IMR-90 (cell line): ENCODE measurements around the gene SLC9B2. TPM values are rescaled to one million over a fixed set of nuclear protein-coding genes. Genes with fewer than 3 reads are reported as not detected.

Source experiments
- ATAC-seq: fragments of 200-7000 bp; cut with Tn5 transposase; 2 replicates; pipeline ENCODE4 v1.9.1; 2020; ENCODE audit warnings: low read depth, mild to moderate bottlenecking, moderate library complexity
- BruUV-seq: library from RNA; stranded (reverse); fragments of 400-500 nt; replicated peaks from 2 replicates; lab custom pipeline; 2021; lab: Mats Ljungman, UMichigan
- CTCF ChIA-PET: fragments of 300-600 bp; formaldehyde crosslinking; extraction: SDS; loops from one replicate; lab custom pipeline; 2021; ENCODE audit warnings: antibody characterized with exemption; lab: Yijun Ruan, JAX
- POLR2A ChIA-PET: fragments of 300-600 bp; sonication (Branson Sonifier 250); formaldehyde crosslinking; loops from one replicate; lab custom pipeline; 2022; ENCODE audit warnings: antibody characterized with exemption; ENCODE audit not compliant: unreplicated experiment; lab: Charles Lee
- DNase-seq: peaks from one replicate; pipeline ENCODE4 v3.0.0; 2013
- H2AFZ ChIP-seq: replicated peaks from 2 replicates; pipeline ENCODE3; 2013; ENCODE audit warnings: low read length, mild to moderate bottlenecking; ENCODE audit not compliant: poor library complexity
- H2AK5ac ChIP-seq: 2 replicates; pipeline ENCODE4 v1.6.1; 2013; ENCODE audit warnings: low read depth, low read length, inconsistent platforms
- H2AK9ac ChIP-seq: replicated peaks from 2 replicates; pipeline ENCODE3; 2013; ENCODE audit warnings: mild to moderate bottlenecking, low read depth, low read length, moderate library complexity; ENCODE audit not compliant: poor library complexity
- H2BK120ac ChIP-seq: 2 replicates; pipeline ENCODE4 v1.6.1; 2013; ENCODE audit warnings: low read depth, low read length, inconsistent platforms
- H2BK15ac ChIP-seq: 3 replicates; pipeline ENCODE4 v1.6.1; 2013; ENCODE audit warnings: low read depth, low read length, inconsistent platforms
- H2BK20ac ChIP-seq: 2 replicates; pipeline ENCODE4 v1.6.1; 2013; ENCODE audit warnings: low read depth, mild to moderate bottlenecking, inconsistent platforms, low read length, moderate library complexity
- H2BK5ac ChIP-seq: 2 replicates; pipeline ENCODE4 v1.6.1; 2013; ENCODE audit warnings: mild to moderate bottlenecking, low read depth, low read length, inconsistent platforms; ENCODE audit not compliant: poor library complexity, severe bottlenecking
- H3K14ac ChIP-seq: replicated peaks from 2 replicates; pipeline ENCODE4 v1.6.1; 2013; ENCODE audit warnings: low read depth, low read length, inconsistent platforms
- H3K18ac ChIP-seq: 2 replicates; pipeline ENCODE4 v1.6.1; 2013; ENCODE audit warnings: low read depth, low read length, control low read depth
- H3K23ac ChIP-seq: 2 replicates; pipeline ENCODE4 v1.6.1; 2013; ENCODE audit warnings: low read depth, low read length, inconsistent platforms
- H3K27ac ChIP-seq: 2 replicates; pipeline ENCODE4 v1.5.1; 2013; ENCODE audit warnings: mild to moderate bottlenecking, control low read depth, low read length; ENCODE audit not compliant: insufficient read depth
- H3K27me3 ChIP-seq: 2 replicates; pipeline ENCODE4 v1.6.1; 2013; ENCODE audit warnings: low read length; ENCODE audit not compliant: control insufficient read depth, insufficient read depth
- H3K36me3 ChIP-seq: 2 replicates; pipeline ENCODE4 v1.6.1; 2013; ENCODE audit warnings: low read length, mixed read lengths; ENCODE audit not compliant: control insufficient read depth, insufficient read depth
- H3K4ac ChIP-seq: 2 replicates; pipeline ENCODE4 v1.6.1; 2013; ENCODE audit warnings: low read depth, low read length, inconsistent platforms
- H3K4me1 ChIP-seq: 2 replicates; pipeline ENCODE4 v1.6.1; 2013; ENCODE audit warnings: low read length, mixed read lengths; ENCODE audit not compliant: control insufficient read depth, insufficient read depth
- H3K4me2 ChIP-seq: 2 replicates; pipeline ENCODE4 v1.6.1; 2013; ENCODE audit warnings: low read depth, mild to moderate bottlenecking, control low read depth, low read length, moderate library complexity
- H3K4me3 ChIP-seq: 2 replicates; pipeline ENCODE4 v1.5.1; 2013; ENCODE audit warnings: low read depth, mild to moderate bottlenecking, control low read depth, low read length, moderate library complexity; ENCODE audit not compliant: insufficient read depth
- H3K56ac ChIP-seq: 2 replicates; pipeline ENCODE4 v1.6.1; 2013; ENCODE audit warnings: low read length, inconsistent platforms; ENCODE audit not compliant: insufficient read depth; ENCODE audit errors: extremely low read depth
- H3K79me1 ChIP-seq, 2 experiments: 2 replicates each; pipeline ENCODE4 v1.6.1; 2013; ENCODE audit warnings: low read length in 2 of 2, inconsistent platforms in 1 of 2, low read depth in 1 of 2
- H3K9ac ChIP-seq: 2 replicates; pipeline ENCODE4 v1.6.1; 2013; ENCODE audit warnings: low read depth, low read length, control low read depth
- H3K9me1 ChIP-seq: 2 replicates; pipeline ENCODE4 v1.6.1; 2013; ENCODE audit warnings: low read length, inconsistent platforms; ENCODE audit not compliant: insufficient read depth
- H3K9me3 ChIP-seq: 2 replicates; pipeline ENCODE4 v1.6.1; 2013; ENCODE audit warnings: low read length; ENCODE audit not compliant: control insufficient read depth, insufficient read depth
- H4K20me1 ChIP-seq: 2 replicates; pipeline ENCODE4 v1.6.1; 2013; ENCODE audit warnings: low read length, inconsistent platforms; ENCODE audit not compliant: insufficient read depth
- H4K5ac ChIP-seq: 2 replicates; pipeline ENCODE4 v1.6.1; 2013; ENCODE audit warnings: mild to moderate bottlenecking, low read depth, low read length, control low read depth
- H4K8ac ChIP-seq, 2 experiments: 2 replicates each; pipeline ENCODE4 v1.6.1; 2013; ENCODE audit warnings: low read depth in 2 of 2, low read length in 2 of 2, control low read depth in 1 of 2, inconsistent platforms in 1 of 2
- H4K91ac ChIP-seq: 2 replicates; pipeline ENCODE4 v1.6.1; 2013; ENCODE audit warnings: low read depth, low read length, inconsistent platforms; ENCODE audit not compliant: insufficient read depth
- CEBPB ChIP-seq: IDR thresholded peaks from 2 replicates; pipeline ENCODE4 v1.6.1; 2012; ENCODE audit warnings: low read depth, low read length, improper control_type of control experiment
- MAZ ChIP-seq: IDR thresholded peaks from 2 replicates; pipeline ENCODE4 v1.6.1; 2012; ENCODE audit warnings: low read depth, mild to moderate bottlenecking, low read length, improper control_type of control experiment, moderate library complexity, borderline replicate concordance
- SMC3 ChIP-seq: fragments of 150-350 bp; IDR thresholded peaks from 2 replicates; pipeline ENCODE4 v1.6.1; 2016; ENCODE audit warnings: low read depth, mild to moderate bottlenecking, antibody characterized with exemption, low read length, moderate library complexity
- WGBS, 2 experiments: methylation state at CpG; one replicate each; pipeline versions ENCODE4 v1.1.5 to v1.1.7; 2013; ENCODE audit warnings: missing lambda C conversion rate in 2 of 2; ENCODE audit not compliant: insufficient read length in 1 of 2; ENCODE audit errors: extremely low coverage in 2 of 2; 5-methylcytosine and 5-hydroxymethylcytosine counted together
- dilution Hi-C: fragments of 300-500 bp; cut with HindIII; formaldehyde crosslinking; loops from one replicate; pipeline ENCODE4 v1.14.3; 2018; ENCODE audit warnings: low sequenced_read_pairs; ENCODE audit not compliant: unreplicated experiment
- in situ Hi-C: fragments of 300-500 bp; cut with MboI; formaldehyde crosslinking; loops from 3 replicates; pipeline ENCODE4 v1.14.3; 2019; ENCODE audit warnings: low sequenced_read_pairs, inconsistent platforms, mixed read lengths
- intact Hi-C: fragments of 100-400 bp; cut with micrococcal nuclease; formaldehyde crosslinking; loops from 2 replicates; pipeline ENCODE4 v1.10.0; 2022
- polyA plus RNA-seq, 3 experiments: library from polyadenylated mRNA; depleted of rRNA; stranded (reverse); fragments of >200 nt; gene quantifications; 2 replicates each; pipeline ENCODE4 v1.2.3, GENCODE V29; 2012; ENCODE audit warnings: low replicate concordance in 1 of 3
- total RNA-seq: library from RNA; depleted of rRNA; stranded (reverse); fragments of >200 nt; gene quantifications from 2 replicates; pipeline ENCODE4 v1.2.3, GENCODE V29; 2012

SLC9B2 gene
- total and polyA plus RNA-seq, 2 of the 4 experiments (the other 2 are of a cell fraction) = 5.7 to 9.0 TPM

GRCh38 chr4:103054030-103054429, 22.5 kb downstream of the SLC9B2 start:
- no peaks in the 10 kb centered on the region for H3K36me3 ChIP-seq
- no peak for DNase-seq
- ChIA-PET POLR2A (no interaction called here), CTCF (no interaction called here)
- no peak overlapping the region for H3K4me2 ChIP-seq
- no peak overlapping the region for H2AK5ac ChIP-seq
- H2BK120ac ChIP-seq = no peak overlapping the region
- no peak overlapping the region for H2BK20ac ChIP-seq
- no peak overlapping the region for H4K91ac ChIP-seq
- no peaks in the 10 kb centered on the region for H3K9me3 ChIP-seq
- H3K14ac ChIP-seq = no peak overlapping the region
- no peak overlapping the region for H3K27ac ChIP-seq
- H2BK15ac ChIP-seq = no peak overlapping the region
- dilution Hi-C loops = no loop called here
- no peak overlapping the region for H3K4ac ChIP-seq
- no peak overlapping the region for H2AFZ ChIP-seq
- no peaks in the 10 kb centered on the region for H3K79me1 ChIP-seq
- H3K23ac ChIP-seq = no peak overlapping the region
- H3K27me3 ChIP-seq = no peaks in the 10 kb centered on the region
- no peak for ATAC-seq
- no peak overlapping the region for H4K5ac ChIP-seq
- no peak overlapping the region for H3K18ac ChIP-seq
- H2BK5ac ChIP-seq = no peak overlapping the region
- BruUV-seq = no TSS peak
- H3K9ac ChIP-seq = no peak overlapping the region
- no peak overlapping the region for H2AK9ac ChIP-seq
- 67% methylated on average over 1 of the region's 3 CpGs; no CpG with 5 or more reads in 1 of the 2 experiments for WGBS, 2 experiments
- intact Hi-C loops = no loop called here
- no peaks in the 10 kb centered on the region for H4K20me1 ChIP-seq
- H3K56ac ChIP-seq = no peak overlapping the region
- no peak overlapping the region for H4K8ac ChIP-seq
- peaks cover 1% of the 10 kb centered on the region; the same call in 1 of the 2 replicates for H3K4me1 ChIP-seq
- TF ChIP-seq SMC3 (no peak), MAZ (no peak), CEBPB (peak; percentile 84)
- in situ Hi-C loops = no loop called here
- no peaks in the 10 kb centered on the region for H3K9me1 ChIP-seq
- no peak overlapping the region for H3K4me3 ChIP-seq
